Left ventricle myocardium inferior (tissue), 1 donor: Measurements from ENCODE around the gene TES. TPM values are rescaled to one million over a fixed set of nuclear protein-coding genes. Genes with fewer than 3 reads are reported as not detected.
A peak's percentile ranks its signal among the peaks of the same experiment; 100 is the strongest.

Experiments
- DNase-seq: peaks from one replicate; pipeline ENCODE4 v3.0.0-alpha.2; 2020
- H3K27ac ChIP-seq: fragments of 200-600 bp; replicated peaks from 2 replicates; pipeline ENCODE4 v1.8.0; 2021
- H3K27me3 ChIP-seq: fragments of 200-600 bp; 2 replicates; pipeline ENCODE4 v1.8.0; 2021; ENCODE audit warnings: low read depth
- H3K36me3 ChIP-seq: fragments of 200-600 bp; 2 replicates; pipeline ENCODE4 v1.8.0; 2021
- H3K4me1 ChIP-seq: fragments of 200-600 bp; 2 replicates; pipeline ENCODE4 v1.8.0; 2021
- H3K4me3 ChIP-seq: fragments of 200-600 bp; 2 replicates; pipeline ENCODE4 v1.8.0; 2021; ENCODE audit warnings: mild to moderate bottlenecking, moderate library complexity
- H3K9me3 ChIP-seq: fragments of 200-600 bp; replicated peaks from 2 replicates; pipeline ENCODE4 v1.8.0; 2021
- CTCF ChIP-seq: fragments of 200-600 bp; IDR thresholded peaks from 2 replicates; pipeline ENCODE4 v1.8.0; 2021; ENCODE audit warnings: antibody characterized with exemption, mild to moderate bottlenecking, borderline replicate concordance
- intact Hi-C: fragments of 100-400 bp; cut with micrococcal nuclease; formaldehyde crosslinking; loops from one replicate; pipeline ENCODE4 v1.11.0; 2022
- total RNA-seq: library from RNA; stranded (reverse); fragmentation: NEBNext Ultra II Directional; extraction: Animal tissue kit (Norgen Biotek cat#: 25700); gene quantifications from one replicate; pipeline ENCODE4 v1.2.1, GENCODE V29; 2021
- donor health status: DM: no; HTN: yes; CAD: no; lungs with severe emphysema.

TES gene
- total RNA-seq, 1 donor from 2014 or later: 13.9 TPM

DNA sequence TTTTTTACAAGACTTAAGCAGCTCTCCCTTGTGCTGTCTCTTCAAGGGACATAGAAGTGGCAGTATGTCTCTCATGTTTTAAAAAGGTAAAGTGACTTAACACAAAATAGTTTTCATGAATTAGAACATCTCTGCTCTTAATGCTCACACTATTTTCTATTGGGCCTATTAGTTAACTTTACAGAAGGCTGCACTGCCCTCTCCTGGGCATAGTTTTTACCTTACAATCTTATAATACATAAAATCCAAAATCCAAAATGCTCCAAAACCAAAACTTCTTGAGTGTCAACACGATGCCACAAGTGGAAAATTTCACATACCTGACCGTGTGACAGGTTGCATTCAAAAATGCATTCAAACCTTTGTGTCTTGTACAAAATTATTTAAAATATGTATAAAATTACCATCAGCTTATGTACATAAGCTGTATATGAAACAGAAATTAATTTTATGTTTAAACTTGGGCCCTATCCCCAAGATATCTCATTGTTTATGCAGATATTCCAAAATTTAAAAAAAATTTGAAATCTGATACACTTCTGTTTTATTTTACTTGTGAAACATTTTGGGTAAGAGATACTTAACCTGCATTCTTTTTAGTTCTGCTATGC is 25.8 kb downstream of the TES start:
- no peak for DNase-seq
- Histone ChIP-seq H3K36me3 (peaks cover 3% of the 10 kb centered on the region), H3K27me3 (no peaks in the 10 kb centered on the region), H3K27ac (no peak overlapping the region), H3K4me3 (no peak overlapping the region), H3K9me3 (no peaks in the 10 kb centered on the region), H3K4me1 (peaks cover 30% of the 10 kb centered on the region)
- intact Hi-C loops: loop anchor here (5.0 kb wide), 1 partner anchor 64 kb away; no protein-coding TSS in a partner anchor
- peak; percentile 67 for TF ChIP-seq CTCF

DNA sequence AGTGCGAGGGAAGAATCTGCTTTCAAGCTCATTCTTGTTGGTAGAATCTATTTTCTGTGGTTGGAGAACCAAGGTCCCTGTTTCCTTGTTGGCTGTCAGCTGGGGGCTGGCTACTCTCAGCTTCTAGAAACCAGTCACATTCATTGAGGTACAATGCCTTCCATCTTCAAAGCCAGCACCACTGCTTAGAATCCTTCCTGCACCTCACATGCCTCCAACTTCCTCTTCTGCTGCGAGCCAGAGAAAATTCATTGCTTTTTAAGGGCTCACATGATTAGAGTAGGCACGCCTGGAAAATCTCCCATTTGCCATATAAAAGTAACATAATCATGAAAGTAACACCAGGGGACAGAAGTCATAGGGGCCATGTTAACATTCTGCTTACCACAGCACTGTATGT is 28.7 kb downstream of the TES start:
- Histone ChIP-seq H3K36me3 (peaks cover 3% of the 10 kb centered on the region), H3K27me3 (no peaks in the 10 kb centered on the region), H3K9me3 (no peaks in the 10 kb centered on the region), H3K4me1 (peaks cover 23% of the 10 kb centered on the region), H3K27ac (no peak overlapping the region), H3K4me3 (no peak overlapping the region)
- TF ChIP-seq CTCF: no peak
- DNase-seq: no peak
- intact Hi-C loops: loop anchor here (5.0 kb wide), 1 partner anchor 67 kb away; no protein-coding TSS in a partner anchor

- Histone ChIP-seq H3K36me3 (peaks cover 5% of the 10 kb centered on the region), H3K4me1 (peaks cover 23% of the 10 kb centered on the region), H3K27me3 (no peaks in the 10 kb centered on the region), H3K4me3 (no peak overlapping the region), H3K27ac (no peak overlapping the region), H3K9me3 (peaks cover under 1% of the 10 kb centered on the region)
- no peak for TF ChIP-seq CTCF
- intact Hi-C loops: loop anchor here (5.0 kb wide), 1 partner anchor 67 kb away; no protein-coding TSS in a partner anchor
- DNase-seq: no peak
Measured at GRCh38 chr7:116239434-116239833, 29.1 kb downstream of the TES start.

DNA sequence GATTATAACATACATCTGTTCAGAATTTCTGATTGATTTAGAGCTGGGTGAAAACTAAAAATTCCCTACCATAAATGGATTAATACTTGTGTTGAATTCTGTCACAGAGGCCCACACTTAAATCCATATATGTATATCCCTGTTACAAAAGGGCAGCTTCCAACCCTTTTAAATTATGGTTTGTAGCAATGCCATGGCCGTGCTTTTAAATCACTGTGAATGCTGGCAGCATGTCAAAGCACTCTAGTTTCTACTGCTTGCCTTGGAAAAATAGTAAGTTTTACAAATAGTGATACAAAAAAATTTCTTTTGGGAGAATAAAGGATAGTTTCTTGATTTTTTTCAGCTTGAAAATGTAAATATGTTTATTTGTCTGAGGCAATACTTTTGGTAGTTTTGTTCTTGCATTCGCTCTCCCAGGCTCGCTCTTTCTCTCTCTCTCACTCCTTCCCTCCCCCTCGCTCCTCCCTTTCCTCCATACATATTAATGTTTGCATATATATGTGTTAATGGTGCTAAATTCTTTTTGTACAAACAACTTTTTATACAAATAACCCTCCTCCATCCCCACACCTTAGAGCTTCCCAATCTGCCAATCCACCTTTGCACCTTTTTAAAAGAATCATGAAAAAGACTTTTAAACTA is 29.8 kb downstream of the TES start:
- peaks cover 23% of the 10 kb centered on the region for H3K4me1 ChIP-seq

DNA sequence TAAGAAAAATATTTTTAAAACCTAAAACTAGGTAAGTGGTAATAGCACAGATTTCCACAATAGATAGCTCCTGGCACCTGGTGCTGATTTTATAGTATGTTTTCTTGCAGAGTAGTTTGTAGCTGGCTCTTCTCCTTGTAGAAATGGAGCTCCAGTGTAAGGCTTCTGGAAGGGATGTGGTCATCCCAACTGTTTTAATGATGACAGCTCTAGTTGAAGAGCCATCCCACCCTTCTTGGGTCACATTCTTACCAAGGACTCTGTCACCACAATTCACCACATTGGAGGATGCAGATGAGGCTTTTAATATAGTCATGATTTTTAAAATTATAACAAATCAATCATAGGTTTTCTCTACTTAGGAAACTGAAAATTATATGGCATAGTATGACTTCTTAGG is 31.0 kb downstream of the TES start:
- intact Hi-C loops: no loop called here
- Histone ChIP-seq H3K4me3 (no peak overlapping the region), H3K27ac (no peak overlapping the region), H3K4me1 (peaks cover 23% of the 10 kb centered on the region), H3K9me3 (peaks cover 7% of the 10 kb centered on the region), H3K27me3 (no peaks in the 10 kb centered on the region), H3K36me3 (peaks cover 9% of the 10 kb centered on the region)
- DNase-seq: no peak
- no peak for TF ChIP-seq CTCF

More for the DNA sequence above, 29.8 kb downstream of the TES start:
- Histone ChIP-seq H3K9me3 (peaks cover 7% of the 10 kb centered on the region), H3K27me3 (no peaks in the 10 kb centered on the region), H3K4me3 (no peak overlapping the region), H3K27ac (no peak overlapping the region), H3K36me3 (peaks cover 8% of the 10 kb centered on the region)
- DNase-seq: no peak
- intact Hi-C loops: no loop called here
- no peak for TF ChIP-seq CTCF
